Activated naive CD8-positive, alpha-beta T cell (primary cell): ENCODE data around the gene MDP1.
"Not testable (repeated sequence)": the region's sequence is repeated elsewhere in the genome, so short reads cannot be mapped to it uniquely, and the experiment has no call there.

Source experiments
- H3K27ac Mint-ChIP-seq: one replicate; pipeline ENCODE4 v1.8.0; 2021; ENCODE audit warnings: mixed read lengths
- H3K27me3 Mint-ChIP-seq: one replicate; pipeline ENCODE4 v1.8.0; 2021; ENCODE audit warnings: mixed read lengths
- H3K36me3 Mint-ChIP-seq: one replicate; pipeline ENCODE4 v1.8.0; 2021; ENCODE audit warnings: mixed read lengths
- H3K4me1 Mint-ChIP-seq: one replicate; pipeline ENCODE4 v1.8.0; 2021; ENCODE audit warnings: low read depth, mixed read lengths
- H3K4me3 Mint-ChIP-seq: one replicate; pipeline ENCODE4 v1.8.0; 2021; ENCODE audit warnings: mild to moderate bottlenecking, mixed read lengths
- H3K9me3 Mint-ChIP-seq: one replicate; pipeline ENCODE4 v1.8.0; 2021; ENCODE audit warnings: low read depth, mixed read lengths

MDP1 gene

GRCh38 chr14:24255438-24255837 is 39.6 kb upstream of the MDP1 start:
- Mint-ChIP-seq H3K9me3 (no peaks in the 10 kb centered on the region), H3K36me3 (peaks cover 2% of the 10 kb centered on the region), H3K4me1 (no peaks in the 10 kb centered on the region), H3K4me3 (no peak overlapping the region), H3K27me3 (no peaks in the 10 kb centered on the region), H3K27ac (no peak overlapping the region)

- H3K27me3 Mint-ChIP-seq = no peaks in the 10 kb centered on the region
- H3K9me3 Mint-ChIP-seq = no peaks in the 10 kb centered on the region
- no peaks in the 10 kb centered on the region for H3K4me1 Mint-ChIP-seq
- H3K4me3 Mint-ChIP-seq = no peak overlapping the region
- peaks cover 5% of the 10 kb centered on the region for H3K36me3 Mint-ChIP-seq
- H3K27ac Mint-ChIP-seq = no peak overlapping the region
Measured at GRCh38 chr14:24254630-24255392, 38.9 kb upstream of the MDP1 start.

- no peaks in the 10 kb centered on the region for H3K9me3 Mint-ChIP-seq
- no peaks in the 10 kb centered on the region for H3K27me3 Mint-ChIP-seq
- H3K4me3 Mint-ChIP-seq = no peak overlapping the region
- H3K27ac Mint-ChIP-seq = no peak overlapping the region
- peaks cover 5% of the 10 kb centered on the region for H3K36me3 Mint-ChIP-seq
- H3K4me1 Mint-ChIP-seq = no peaks in the 10 kb centered on the region
Measured at GRCh38 chr14:24253936-24254335, 38.1 kb upstream of the MDP1 start.

- Mint-ChIP-seq H3K36me3 (peaks cover 5% of the 10 kb centered on the region), H3K9me3 (no peaks in the 10 kb centered on the region), H3K4me1 (peaks cover 6% of the 10 kb centered on the region), H3K4me3 (no peak overlapping the region), H3K27me3 (no peaks in the 10 kb centered on the region), H3K27ac (no peak overlapping the region)
Measured at GRCh38 chr14:24252289-24253124, 36.6 kb upstream of the MDP1 start.

- H3K36me3 Mint-ChIP-seq = peaks cover 5% of the 10 kb centered on the region
- no peak overlapping the region for H3K27ac Mint-ChIP-seq
- H3K9me3 Mint-ChIP-seq = no peaks in the 10 kb centered on the region
- no peaks in the 10 kb centered on the region for H3K27me3 Mint-ChIP-seq
- no peak overlapping the region for H3K4me3 Mint-ChIP-seq
- peaks cover 10% of the 10 kb centered on the region for H3K4me1 Mint-ChIP-seq
Measured at GRCh38 chr14:24251880-24252288, 36.0 kb upstream of the MDP1 start.

- no peaks in the 10 kb centered on the region for H3K9me3 Mint-ChIP-seq
- peaks cover 13% of the 10 kb centered on the region for H3K4me1 Mint-ChIP-seq
- no peak overlapping the region for H3K27ac Mint-ChIP-seq
- peaks cover 5% of the 10 kb centered on the region for H3K36me3 Mint-ChIP-seq
- no peaks in the 10 kb centered on the region for H3K27me3 Mint-ChIP-seq
- no peak overlapping the region for H3K4me3 Mint-ChIP-seq
Measured at GRCh38 chr14:24250354-24250753, 34.5 kb upstream of the MDP1 start.

GRCh38 chr14:24249230-24250021 is 33.6 kb upstream of the MDP1 start:
- no peak overlapping the region for H3K4me3 Mint-ChIP-seq
- H3K4me1 Mint-ChIP-seq = peaks cover 15% of the 10 kb centered on the region
- no peaks in the 10 kb centered on the region for H3K9me3 Mint-ChIP-seq
- peaks cover 4% of the 10 kb centered on the region for H3K36me3 Mint-ChIP-seq
- no peak overlapping the region for H3K27ac Mint-ChIP-seq
- no peaks in the 10 kb centered on the region for H3K27me3 Mint-ChIP-seq

GRCh38 chr14:24247422-24247821 is 31.6 kb upstream of the MDP1 start:
- Mint-ChIP-seq H3K4me3 (peak overlapping the region; percentile 2), H3K27ac (peak overlapping the region; percentile 2), H3K36me3 (peaks cover 4% of the 10 kb centered on the region), H3K4me1 (peaks cover 29% of the 10 kb centered on the region), H3K9me3 (no peaks in the 10 kb centered on the region), H3K27me3 (no peaks in the 10 kb centered on the region)

- no peaks in the 10 kb centered on the region for H3K27me3 Mint-ChIP-seq
- peak overlapping the region; percentile 72 for H3K4me3 Mint-ChIP-seq
- H3K27ac Mint-ChIP-seq = peak overlapping the region; percentile 82
- H3K9me3 Mint-ChIP-seq = no peaks in the 10 kb centered on the region
- H3K36me3 Mint-ChIP-seq = peaks cover 4% of the 10 kb centered on the region
- H3K4me1 Mint-ChIP-seq = peaks cover 29% of the 10 kb centered on the region
Measured at GRCh38 chr14:24246765-24247212, 30.9 kb upstream of the MDP1 start.

- H3K27ac Mint-ChIP-seq, H3K9me3 Mint-ChIP-seq, H3K36me3 Mint-ChIP-seq, H3K27me3 Mint-ChIP-seq, H3K4me3 Mint-ChIP-seq: not testable (repeated sequence)
- H3K4me1 Mint-ChIP-seq = peaks cover 38% of the 10 kb centered on the region
Measured at GRCh38 chr14:24245350-24245749, 29.5 kb upstream of the MDP1 start.

GRCh38 chr14:24243336-24243836 is 27.5 kb upstream of the MDP1 start:
- H3K4me1 Mint-ChIP-seq = peaks cover 58% of the 10 kb centered on the region
- H3K27ac Mint-ChIP-seq = peak overlapping the region; percentile 100
- no peaks in the 10 kb centered on the region for H3K9me3 Mint-ChIP-seq
- peak overlapping the region; percentile 97 for H3K4me3 Mint-ChIP-seq
- H3K36me3 Mint-ChIP-seq = no peaks in the 10 kb centered on the region
- H3K27me3 Mint-ChIP-seq = no peaks in the 10 kb centered on the region

- H3K9me3 Mint-ChIP-seq = no peaks in the 10 kb centered on the region
- H3K27ac Mint-ChIP-seq = peak overlapping the region; percentile 100
- H3K4me3 Mint-ChIP-seq = peak overlapping the region; percentile 97
- peaks cover 63% of the 10 kb centered on the region for H3K4me1 Mint-ChIP-seq
- H3K27me3 Mint-ChIP-seq = no peaks in the 10 kb centered on the region
- H3K36me3 Mint-ChIP-seq = no peaks in the 10 kb centered on the region
Measured at GRCh38 chr14:24241829-24242443, 26.1 kb upstream of the MDP1 start.

GRCh38 chr14:24240110-24240918 is 24.4 kb upstream of the MDP1 start:
- Mint-ChIP-seq H3K27me3 (no peaks in the 10 kb centered on the region), H3K36me3 (peaks cover 4% of the 10 kb centered on the region), H3K9me3 (no peaks in the 10 kb centered on the region), H3K27ac (peak overlapping the region; percentile 30), H3K4me3 (peak overlapping the region; percentile 97), H3K4me1 (peaks cover 69% of the 10 kb centered on the region)
